SH-SY5Y (cell line): Measurements from ENCODE around the gene KIF26B.

Source experiments
- GATA2 ChIP-seq: IDR thresholded peaks from 2 replicates; pipeline ENCODE4 v1.6.1; 2011; ENCODE audit warnings: mild to moderate bottlenecking, low read depth, low read length
- GATA3 ChIP-seq: IDR thresholded peaks from 2 replicates; pipeline ENCODE4 v1.6.1; 2011; ENCODE audit warnings: low read depth, mild to moderate bottlenecking, low read length, moderate library complexity

GRCh38 chr1:245292141-245292540, 137.4 kb downstream of the KIF26B start:
- TF ChIP-seq GATA3 (no peak), GATA2 (no peak)
